Measurements from ENCODE around the gene RICTOR.
A peak's percentile ranks its signal among the peaks of the same experiment; 100 is the strongest.

RICTOR gene, protein sequence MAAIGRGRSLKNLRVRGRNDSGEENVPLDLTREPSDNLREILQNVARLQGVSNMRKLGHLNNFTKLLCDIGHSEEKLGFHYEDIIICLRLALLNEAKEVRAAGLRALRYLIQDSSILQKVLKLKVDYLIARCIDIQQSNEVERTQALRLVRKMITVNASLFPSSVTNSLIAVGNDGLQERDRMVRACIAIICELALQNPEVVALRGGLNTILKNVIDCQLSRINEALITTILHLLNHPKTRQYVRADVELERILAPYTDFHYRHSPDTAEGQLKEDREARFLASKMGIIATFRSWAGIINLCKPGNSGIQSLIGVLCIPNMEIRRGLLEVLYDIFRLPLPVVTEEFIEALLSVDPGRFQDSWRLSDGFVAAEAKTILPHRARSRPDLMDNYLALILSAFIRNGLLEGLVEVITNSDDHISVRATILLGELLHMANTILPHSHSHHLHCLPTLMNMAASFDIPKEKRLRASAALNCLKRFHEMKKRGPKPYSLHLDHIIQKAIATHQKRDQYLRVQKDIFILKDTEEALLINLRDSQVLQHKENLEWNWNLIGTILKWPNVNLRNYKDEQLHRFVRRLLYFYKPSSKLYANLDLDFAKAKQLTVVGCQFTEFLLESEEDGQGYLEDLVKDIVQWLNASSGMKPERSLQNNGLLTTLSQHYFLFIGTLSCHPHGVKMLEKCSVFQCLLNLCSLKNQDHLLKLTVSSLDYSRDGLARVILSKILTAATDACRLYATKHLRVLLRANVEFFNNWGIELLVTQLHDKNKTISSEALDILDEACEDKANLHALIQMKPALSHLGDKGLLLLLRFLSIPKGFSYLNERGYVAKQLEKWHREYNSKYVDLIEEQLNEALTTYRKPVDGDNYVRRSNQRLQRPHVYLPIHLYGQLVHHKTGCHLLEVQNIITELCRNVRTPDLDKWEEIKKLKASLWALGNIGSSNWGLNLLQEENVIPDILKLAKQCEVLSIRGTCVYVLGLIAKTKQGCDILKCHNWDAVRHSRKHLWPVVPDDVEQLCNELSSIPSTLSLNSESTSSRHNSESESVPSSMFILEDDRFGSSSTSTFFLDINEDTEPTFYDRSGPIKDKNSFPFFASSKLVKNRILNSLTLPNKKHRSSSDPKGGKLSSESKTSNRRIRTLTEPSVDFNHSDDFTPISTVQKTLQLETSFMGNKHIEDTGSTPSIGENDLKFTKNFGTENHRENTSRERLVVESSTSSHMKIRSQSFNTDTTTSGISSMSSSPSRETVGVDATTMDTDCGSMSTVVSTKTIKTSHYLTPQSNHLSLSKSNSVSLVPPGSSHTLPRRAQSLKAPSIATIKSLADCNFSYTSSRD (N-terminal part only)

DNA sequence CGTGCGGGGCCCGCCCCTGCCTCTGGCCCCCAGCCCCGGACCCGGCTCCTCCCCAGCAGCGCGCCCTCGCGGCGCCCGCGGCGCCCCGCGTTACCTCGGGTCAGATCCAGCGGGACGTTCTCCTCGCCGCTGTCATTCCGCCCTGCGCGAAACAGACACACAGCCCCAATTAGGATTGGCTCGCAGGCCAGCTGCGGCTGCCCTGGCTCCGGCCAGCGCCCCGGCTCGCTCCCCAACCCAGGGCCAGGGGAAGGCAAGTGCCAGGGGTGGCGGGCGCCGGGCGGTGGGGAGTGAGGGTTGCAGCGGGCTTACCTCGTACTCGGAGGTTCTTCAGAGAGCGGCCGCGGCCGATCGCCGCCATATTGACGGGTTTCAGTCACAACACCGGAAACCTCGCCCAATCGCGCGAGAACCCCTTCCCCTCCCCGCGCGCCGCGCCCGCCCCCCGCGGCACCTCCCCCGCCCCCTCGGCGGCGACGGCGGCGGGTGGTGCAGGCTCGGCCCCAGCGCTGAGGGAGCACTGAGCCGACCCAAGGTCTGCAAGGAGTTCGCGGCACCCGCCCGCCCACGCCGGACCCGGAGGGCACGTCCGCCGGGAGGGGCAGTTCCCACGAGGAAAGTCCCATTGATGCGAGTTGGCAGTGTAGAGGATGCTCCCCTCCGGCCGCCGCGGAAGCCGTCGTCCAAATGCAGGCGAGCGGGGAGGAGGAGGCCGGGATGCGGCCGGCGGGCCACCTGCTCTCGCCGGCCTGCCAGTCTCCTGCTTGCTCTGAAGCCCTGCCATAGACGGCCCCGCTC is at the start of gene RICTOR:
Gene RICTOR (minus strand): TSS at position 383 of the 798 bp plus-strand sequence. CDS start 22 bp downstream, at position 361.
- peak; percentile 84 to 90 (median 88) for DNase-seq (ENCODE audit: low read depth in 3 of 3)

DNA sequence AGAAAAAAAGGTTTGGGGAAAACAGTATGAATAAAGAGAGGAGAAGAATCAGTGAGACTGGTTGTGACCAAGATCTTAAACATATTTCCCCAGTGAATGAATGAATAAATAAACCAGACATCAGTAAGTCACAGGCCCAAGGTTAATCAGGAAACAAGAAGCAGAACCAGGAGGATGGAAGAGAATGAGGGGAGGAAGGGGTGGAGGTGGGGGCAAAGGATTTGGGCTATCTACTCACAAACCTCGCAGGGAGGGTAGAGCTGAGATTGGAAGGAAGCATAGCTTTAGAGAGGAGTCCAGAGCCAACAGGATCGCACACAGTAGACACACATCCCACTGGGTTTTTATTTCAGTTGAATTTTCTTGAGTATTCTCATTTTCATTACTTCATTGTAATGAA is 47.7 kb upstream of the RICTOR start:
- no peak for DNase-seq (ENCODE audit: low read depth in 3 of 3)

DNA sequence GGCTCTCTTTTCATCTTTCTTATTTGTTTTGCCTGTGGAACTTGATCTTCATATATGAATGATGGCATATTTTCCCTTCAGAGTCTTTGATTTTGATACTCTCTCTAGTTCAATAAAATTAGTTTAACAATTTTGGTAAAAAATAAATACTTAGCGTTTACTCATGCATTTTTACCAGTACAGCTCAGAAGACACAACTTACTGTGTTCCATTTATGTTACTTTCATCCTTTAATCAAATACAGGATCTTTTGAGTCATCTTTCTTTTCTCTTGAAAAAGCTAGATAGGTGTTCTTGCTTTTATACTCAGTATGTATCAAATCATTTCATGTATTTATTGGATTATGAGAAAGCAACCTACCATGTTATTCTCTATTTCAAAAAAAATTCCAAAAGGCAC is 47.1 kb upstream of the RICTOR start:
- no peak for DNase-seq (ENCODE audit: low read depth in 3 of 3)

DNA sequence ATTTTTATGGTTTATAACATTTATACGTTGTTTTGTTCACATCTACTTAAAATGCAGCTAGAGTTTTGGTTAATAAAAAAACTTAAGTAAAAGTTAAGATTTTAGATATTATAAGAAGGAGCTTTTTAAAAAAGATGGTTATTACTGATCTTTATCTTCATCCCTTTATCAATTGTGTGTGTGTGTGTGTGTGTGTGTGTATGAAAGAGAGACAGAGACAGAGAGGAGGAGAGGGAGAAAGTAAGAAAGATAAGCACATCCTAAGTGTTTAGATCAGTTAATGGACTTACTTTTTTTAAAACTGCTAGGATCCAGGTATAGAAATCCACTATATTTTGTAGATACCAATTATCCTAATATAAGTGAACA is 45.8 kb upstream of the RICTOR start:
- DNase-seq (ENCODE audit: low read depth in 3 of 3), result no peak

DNA sequence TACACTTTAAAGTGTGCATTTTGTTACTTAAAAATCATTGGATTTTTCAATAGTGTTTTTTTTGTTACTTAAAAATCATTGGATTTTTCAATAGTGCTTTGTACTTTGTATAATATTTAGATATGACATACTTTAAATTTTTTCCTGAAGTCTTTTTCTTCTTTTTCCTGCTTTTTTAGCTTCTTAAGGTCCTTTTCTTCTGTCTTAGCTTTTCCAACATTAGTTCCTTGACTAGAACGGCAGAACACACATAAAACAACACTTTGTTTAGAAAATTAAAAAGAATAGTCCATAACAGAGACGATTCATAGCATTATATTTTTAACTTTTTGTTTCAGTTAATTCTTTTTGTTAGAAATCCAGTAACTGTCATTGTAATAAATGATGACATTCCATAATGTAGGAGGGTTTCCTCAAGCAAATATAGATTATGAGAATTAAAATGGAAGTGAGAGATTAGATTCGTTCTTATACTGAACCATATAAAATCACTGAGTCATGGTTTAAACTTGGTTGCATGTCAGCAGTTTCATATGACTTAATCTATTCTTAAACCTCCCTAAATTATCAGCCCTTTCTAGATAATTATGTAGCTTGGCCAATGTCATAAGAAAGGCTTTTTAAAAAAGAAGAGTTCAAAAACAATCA is 45.3 kb upstream of the RICTOR start:
- no peak for DNase-seq (ENCODE audit: low read depth in 3 of 3)

DNA sequence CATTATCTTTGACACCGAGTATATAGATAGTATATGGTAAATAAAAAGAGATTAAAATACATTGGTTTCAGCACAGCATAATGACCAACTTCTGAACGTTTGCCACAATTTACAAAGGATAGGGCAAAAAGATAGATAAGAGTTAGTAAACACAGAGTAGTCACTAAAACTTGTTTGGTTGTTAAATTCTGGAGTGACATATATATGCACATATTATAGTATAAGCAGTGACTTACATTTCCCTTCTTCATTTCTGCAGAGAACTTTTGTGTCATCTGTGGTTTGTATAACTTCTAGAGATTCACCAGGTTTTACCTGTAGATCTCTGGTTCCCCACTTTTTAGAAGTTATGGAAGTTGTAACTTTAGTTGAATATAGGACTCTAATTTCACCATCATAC is 44.4 kb upstream of the RICTOR start:
- no peak for DNase-seq (ENCODE audit: low read depth in 3 of 3)

DNA sequence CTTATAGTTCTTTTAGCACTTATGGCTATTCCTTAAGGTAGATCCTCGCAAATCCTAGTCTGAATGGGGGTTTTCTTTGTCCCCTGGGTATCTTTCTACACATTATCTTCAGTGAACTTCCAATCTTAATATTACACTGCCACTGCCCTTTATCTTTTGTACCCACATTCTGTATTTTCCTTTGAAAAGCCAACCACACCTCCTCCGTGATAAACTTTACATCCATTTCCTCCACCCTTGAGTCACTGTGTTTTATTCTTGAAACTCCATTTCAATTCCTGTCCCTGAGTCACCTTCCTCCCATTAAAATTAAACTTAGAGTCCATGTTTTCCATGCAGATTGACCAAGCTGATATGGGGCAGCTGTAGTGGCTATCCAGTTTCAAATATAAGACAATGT is 43.2 kb upstream of the RICTOR start:
- no peak for DNase-seq (ENCODE audit: low read depth in 3 of 3)

DNA sequence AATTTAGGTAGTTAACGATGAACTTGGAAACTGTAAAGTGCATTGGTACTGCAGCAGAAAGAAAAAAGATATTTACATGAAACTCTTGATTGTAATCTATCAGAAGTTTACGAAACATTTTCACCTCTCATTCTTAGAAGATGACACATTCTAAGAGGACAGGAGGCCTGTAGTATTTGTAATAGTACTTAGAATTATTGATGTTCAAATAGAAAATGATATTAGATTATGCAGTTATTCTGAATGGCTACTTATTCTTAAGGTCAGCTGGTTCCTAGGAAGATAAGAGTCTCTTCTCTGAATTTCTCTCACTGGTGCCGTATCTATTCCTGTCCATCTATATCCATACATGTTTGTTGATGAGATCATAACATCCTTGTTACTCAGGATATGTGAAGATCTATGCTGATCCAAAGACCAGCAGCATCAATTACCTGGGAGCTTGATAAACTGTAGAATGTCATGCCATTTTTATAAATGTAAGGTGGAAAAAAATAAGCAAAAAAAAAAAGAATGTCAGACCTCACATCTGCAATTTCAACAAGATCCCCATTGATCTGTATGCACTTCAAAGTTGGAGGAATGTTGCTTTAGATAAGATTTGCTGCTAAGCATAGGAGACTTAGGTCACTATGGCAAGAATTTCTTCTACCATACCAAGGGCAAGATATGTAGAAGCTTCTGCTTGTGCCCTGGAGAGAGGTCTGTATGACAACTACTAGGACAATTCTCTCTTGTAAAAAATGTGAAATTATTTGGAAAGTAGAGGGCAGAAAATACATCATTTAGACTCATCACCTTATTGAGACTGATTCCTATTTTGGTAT is 42.4 kb upstream of the RICTOR start:
- no peak for DNase-seq (ENCODE audit: low read depth in 3 of 3)

DNA sequence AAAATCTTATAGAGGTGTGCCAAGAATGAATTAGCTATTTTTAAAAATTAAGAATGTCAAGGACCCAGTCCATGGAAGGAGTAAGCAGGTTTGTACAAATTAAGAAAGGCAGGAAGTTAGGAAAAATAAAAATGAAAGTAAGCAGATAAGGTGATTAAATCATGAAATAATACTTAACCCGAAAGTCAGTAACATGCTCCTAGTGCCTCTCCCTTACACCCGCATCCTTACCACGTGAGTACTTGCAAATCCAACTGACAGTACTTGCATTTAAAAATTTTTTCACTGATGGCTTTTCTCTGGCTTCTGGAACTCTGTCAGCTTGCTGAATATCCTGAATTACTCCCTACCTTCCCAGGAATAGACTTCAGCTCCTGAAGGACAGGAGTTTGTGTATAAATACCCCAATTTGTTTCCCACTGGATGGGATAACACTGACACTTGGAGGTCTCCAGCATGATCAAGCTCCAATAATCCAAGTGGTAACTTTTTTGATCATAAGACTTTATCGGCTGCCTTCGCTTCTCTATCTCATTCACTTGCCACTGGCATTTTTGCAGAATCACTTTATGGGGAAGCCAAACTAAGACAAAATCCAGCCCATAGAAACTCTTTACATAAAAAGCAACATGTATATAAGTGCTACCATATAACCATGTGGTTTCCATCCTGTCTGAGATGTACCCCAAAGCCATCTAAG is 41.6 kb upstream of the RICTOR start:
- DNase-seq (ENCODE audit: low read depth in 3 of 3), result no peak

DNA sequence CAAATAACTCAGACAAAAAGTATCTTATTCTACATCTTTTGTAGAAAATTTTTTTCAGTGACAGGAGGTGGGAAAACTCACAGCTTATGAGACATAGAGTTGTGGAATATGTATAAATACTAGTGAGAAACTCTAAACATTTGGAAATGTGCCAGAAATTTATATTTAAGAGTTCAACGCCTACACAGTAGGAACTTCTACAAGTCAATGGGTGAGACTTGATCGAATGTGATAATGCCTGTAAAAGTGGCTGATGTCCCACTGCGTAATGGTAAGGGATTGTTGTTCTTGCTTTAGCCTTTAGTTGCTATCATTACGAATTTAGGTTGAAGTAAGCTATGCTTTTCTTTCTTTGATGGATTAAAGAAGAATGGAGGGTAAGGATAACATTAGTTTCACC is 40.0 kb upstream of the RICTOR start:
- no peak for DNase-seq (ENCODE audit: low read depth in 3 of 3)

DNA sequence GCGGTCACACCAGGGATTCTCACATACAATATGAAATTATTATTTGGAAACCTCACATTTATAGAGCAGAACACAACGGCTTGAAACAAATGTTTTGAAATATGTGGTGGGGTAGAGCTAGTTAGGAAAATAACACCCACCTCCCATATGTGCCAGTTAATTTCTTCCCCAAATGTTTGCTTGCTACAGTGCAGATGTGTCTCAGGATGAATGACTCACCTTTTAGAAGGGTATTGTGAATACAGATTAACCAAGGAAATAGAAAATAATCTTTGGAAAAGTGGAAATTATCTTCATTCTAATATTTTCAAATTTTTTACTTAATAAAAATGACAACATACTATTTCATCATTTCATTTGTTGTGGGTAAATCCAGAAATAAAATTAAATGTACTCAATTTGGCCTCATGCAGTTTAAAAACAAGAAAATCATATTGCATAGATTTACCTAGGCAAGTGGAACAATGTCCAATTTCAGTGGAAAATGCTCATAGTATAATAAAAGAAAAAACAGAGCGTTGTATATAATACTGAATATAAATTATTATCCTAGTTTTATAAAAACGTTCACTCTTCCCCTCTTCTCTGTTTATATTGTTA is 39.3 kb upstream of the RICTOR start:
- no peak for DNase-seq (ENCODE audit: low read depth in 3 of 3)

DNA sequence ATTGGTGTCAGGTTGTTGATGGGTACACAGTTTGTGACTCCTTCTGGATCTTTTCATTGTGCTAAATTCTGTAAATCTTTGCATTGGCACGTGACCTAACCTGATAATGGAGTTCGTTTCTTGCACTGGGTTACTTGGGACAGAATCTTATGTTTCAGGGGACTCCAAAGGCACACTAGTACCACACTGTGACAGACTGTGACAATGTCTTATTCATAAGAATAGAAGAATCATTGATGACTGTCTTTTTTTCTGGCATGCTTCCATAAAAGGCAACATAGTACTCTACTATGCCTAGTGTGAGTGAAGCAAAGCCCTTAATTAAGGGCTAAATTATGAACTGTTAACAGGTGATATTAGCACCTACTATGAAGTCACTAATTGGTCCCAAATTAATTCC is 35.4 kb upstream of the RICTOR start:
- DNase-seq (ENCODE audit: low read depth in 3 of 3), result no peak

DNA sequence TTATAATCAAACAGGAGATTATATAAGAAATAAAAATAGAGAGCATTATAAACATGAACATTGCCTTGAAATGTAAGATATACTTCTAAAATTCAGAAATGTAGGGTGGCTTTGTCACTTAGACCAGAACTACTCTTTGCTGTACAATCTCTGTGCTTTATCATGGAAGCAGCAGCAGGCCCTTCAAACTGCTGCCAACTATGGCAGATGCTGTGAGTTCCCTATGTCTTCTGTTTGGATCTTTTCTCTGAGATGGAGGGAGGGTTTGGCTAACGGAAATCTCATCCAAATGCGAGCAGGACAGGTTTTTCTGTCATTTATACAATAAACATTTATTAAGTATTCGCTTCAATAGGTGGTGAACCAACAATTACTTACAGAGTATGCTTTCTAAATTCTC is 34.8 kb upstream of the RICTOR start:
- DNase-seq (ENCODE audit: low read depth in 3 of 3), result no peak

DNA sequence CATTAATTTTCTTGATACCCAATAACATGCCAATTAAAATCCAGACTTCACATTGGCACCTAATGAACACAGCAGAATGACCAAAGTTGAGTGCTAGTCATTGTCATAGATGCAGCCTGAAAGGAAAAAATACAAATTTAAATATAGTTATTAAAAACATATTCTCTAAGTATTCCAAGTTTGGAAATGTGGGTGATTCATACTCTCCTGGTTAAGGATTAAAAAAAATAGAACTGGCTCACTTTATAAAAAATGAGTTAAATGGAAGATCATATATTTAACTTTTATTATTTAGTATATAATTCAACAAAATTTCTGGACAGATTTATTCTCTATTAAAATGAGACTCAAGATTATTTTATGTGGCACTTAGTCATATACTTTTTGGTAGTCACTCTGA is 33.2 kb upstream of the RICTOR start:
- DNase-seq (ENCODE audit: low read depth in 3 of 3), result no peak

DNA sequence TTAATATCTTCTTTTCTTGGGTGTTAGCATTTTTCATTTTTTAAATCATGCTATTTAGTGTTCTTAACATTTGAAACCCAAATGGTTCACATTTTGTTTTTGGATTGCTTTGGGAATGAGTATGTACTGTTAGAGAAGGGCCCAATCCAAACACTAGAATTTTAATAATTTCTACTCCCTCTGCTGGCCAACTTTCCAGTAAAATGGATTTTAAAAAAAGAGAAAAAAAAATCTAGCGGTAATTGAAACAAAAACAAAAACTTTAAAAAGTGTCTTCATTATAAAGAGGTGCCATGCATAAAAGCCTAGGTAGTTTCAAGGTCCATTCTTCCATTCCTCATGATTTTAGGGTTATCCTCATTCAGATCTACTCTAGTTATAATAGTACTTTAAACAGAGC is 32.1 kb upstream of the RICTOR start:
- no peak for DNase-seq (ENCODE audit: low read depth in 3 of 3)

DNA sequence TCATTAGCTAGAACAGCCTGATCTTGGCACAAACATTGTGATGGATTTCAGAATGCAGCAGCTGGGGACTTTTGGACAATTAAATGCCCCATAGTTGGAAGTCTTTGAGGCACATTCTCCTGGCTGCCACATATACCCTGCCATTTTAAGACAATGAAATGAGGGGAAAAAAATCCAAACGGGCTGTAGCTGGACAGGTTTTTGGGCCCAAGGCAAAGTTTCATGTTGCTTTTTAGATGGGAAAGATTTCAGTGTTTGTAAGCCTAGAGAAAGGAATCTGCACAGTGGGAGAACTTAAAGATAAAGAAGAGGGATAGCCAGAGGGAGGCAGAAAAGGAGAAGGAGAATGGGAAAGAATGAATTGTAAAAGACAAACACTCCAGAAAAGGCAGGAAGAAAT is 30.0 kb upstream of the RICTOR start:
- no peak for DNase-seq (ENCODE audit: low read depth in 3 of 3)

DNA sequence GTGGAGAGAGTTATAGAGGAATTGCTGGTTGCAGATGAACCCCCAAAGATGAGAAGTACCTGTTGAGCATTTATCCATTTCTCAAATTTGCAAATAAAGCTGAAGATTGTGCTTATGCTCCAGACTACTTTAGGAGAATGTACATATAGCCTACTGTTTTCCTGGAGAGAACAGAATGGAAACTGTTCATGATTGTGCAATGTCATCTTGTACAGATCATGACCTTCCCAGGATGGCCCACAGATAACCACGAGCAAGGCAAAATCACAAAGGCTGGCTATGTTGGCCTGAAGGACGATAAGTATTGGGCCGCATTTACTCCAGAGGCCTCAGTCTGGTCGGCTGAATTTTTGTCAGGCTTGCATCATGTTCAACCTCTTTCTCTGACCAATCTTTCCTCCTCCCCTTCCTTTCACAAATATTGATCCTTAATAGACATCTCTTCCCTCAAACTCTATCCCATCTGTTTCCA is 28.5 kb upstream of the RICTOR start:
- DNase-seq (ENCODE audit: low read depth in 3 of 3), result no peak

DNA sequence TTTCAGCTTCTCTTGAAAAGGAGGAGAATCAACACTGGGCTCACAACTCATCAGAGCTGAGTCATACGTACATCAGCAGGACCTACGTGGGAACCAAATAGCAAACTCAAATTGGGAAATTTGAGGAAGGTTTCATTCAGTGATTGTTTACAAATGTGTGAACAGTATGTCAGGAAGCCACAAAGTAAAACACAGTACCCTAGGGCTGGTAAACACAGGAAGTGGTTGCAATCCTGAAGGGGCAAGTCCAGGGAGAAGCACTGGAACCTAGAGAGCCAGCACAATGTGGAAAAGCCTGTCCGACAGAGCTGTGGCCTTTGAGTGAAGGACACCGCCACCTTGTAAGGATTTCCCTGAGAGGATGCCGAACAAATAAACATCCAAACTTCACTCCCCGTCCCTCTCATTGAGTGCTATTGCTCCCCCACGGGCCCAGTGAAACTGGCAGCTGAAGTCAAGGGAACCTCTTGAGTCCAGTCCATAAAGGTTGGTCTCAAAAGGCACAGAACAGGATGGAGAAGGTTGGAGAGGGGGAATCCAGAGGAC is 26.7 kb upstream of the RICTOR start:
- no peak for DNase-seq (ENCODE audit: low read depth in 3 of 3)

All from stimulated activated CD4-positive, alpha-beta T cell treated with anti-CD3 and anti-CD28 coated beads, TNF-alpha, amount 100 ng/mL, for 4 hours (primary cell).